ENCODE results near the gene GPRC5C.

GRCh38 chr17:74450925-74451403 lies 19.1 kb downstream of the GPRC5C start:
- TF ChIP-seq TAF1 (IDR thresholded peaks at IDR 0.05; ENCODE audit: control insufficient read depth, extremely low read depth, insufficient read depth, low read length, severe bottlenecking) (no peak), ETV6 (IDR thresholded peaks at IDR 0.05; ENCODE audit: borderline replicate concordance in 1 of 2, low read depth in 2 of 2, low read length in 1 of 2) (no peak), ETV6 (CRISPR knock-in tag; IDR thresholded peaks at IDR 0.05; ENCODE audit: borderline replicate concordance) (no peak), EZH2 (IDR thresholded peaks at IDR 0.05; ENCODE audit: borderline replicate concordance, low read depth, low read length) (no peak), CTCF (IDR thresholded peaks at IDR 0.05 in 2 of 3, conservative IDR thresholded peaks at IDR 0.05 in 1 of 3; ENCODE audit: insufficient read depth in 2 of 3, low read depth in 1 of 3, low read length in 3 of 3) (no peak), POLR2A (conservative IDR thresholded peaks at IDR 0.05) (no peak), NFRKB (IDR thresholded peaks at IDR 0.05; ENCODE audit: low read depth) (no peak), TAF7 (tag; IDR thresholded peaks at IDR 0.05) (no peak), ZSCAN29 (IDR thresholded peaks at IDR 0.05) (no peak), PATZ1 (CRISPR knock-in tag; IDR thresholded peaks at IDR 0.05; ENCODE audit: borderline replicate concordance) (no peak)
